Activated CD4-positive, CD25-positive, alpha-beta regulatory T cell treated with anti-CD3 and anti-CD28 coated beads, Interleukin-2, amount 50 U/mL, for 16 hours (primary cell): ENCODE measurements around the gene NYAP1.

Source experiments
- DNase-seq: peaks from one replicate; pipeline ENCODE4 v3.0.0-alpha.2; 2020; ENCODE audit warnings: low read depth, low spot score

NYAP1 gene

GRCh38 chr7:100457033-100457432 is 26.7 kb upstream of the NYAP1 start:
- no peak for DNase-seq

GRCh38 chr7:100464210-100464660 is 19.5 kb upstream of the NYAP1 start, which contains the start of gene SPACDR:
Gene SPACDR, minus strand, starts transcription at chr7:100464260. Its CDS starts 235 bp downstream, at chr7:100464025.
- no peak for DNase-seq

- no peak for DNase-seq
Observed at GRCh38 chr7:100464791-100465190, 18.9 kb upstream of the NYAP1 start.

- DNase-seq: no peak
Observed at GRCh38 chr7:100465299-100465698, 18.4 kb upstream of the NYAP1 start.

- DNase-seq: no peak
Observed at GRCh38 chr7:100465702-100466311, 17.9 kb upstream of the NYAP1 start.

GRCh38 chr7:100466653-100467605 is 16.8 kb upstream of the NYAP1 start:
- no peak for DNase-seq

- DNase-seq: no peak
Observed at GRCh38 chr7:100467638-100468373, 15.9 kb upstream of the NYAP1 start.

- peak; percentile 63 for DNase-seq
Observed at GRCh38 chr7:100469227-100470044, 14.3 kb upstream of the NYAP1 start.

GRCh38 chr7:100471021-100471420 is 12.7 kb upstream of the NYAP1 start:
- no peak for DNase-seq

- no peak for DNase-seq
Observed at GRCh38 chr7:100472121-100472851, 11.4 kb upstream of the NYAP1 start.

GRCh38 chr7:100472854-100473499 is 10.8 kb upstream of the NYAP1 start:
- no peak for DNase-seq

GRCh38 chr7:100475549-100475948 is 8.2 kb upstream of the NYAP1 start:
- DNase-seq: no peak

GRCh38 chr7:100476101-100476780 is 7.5 kb upstream of the NYAP1 start:
- DNase-seq: no peak

- no peak for DNase-seq
Observed at GRCh38 chr7:100476903-100477870, 6.5 kb upstream of the NYAP1 start.

GRCh38 chr7:100477871-100478267 is 5.9 kb upstream of the NYAP1 start:
- DNase-seq: no peak

GRCh38 chr7:100478958-100479660 is 4.6 kb upstream of the NYAP1 start, which contains the start of gene TSC22D4:
Gene TSC22D4, minus strand, starts transcription at chr7:100479214. Its CDS starts 1,176 bp downstream, at chr7:100478038.
- peak; percentile 74 for DNase-seq

GRCh38 chr7:100481466-100481865 is 2.3 kb upstream of the NYAP1 start:
- no peak for DNase-seq

- DNase-seq: no peak
Observed at GRCh38 chr7:100482728-100483089, 1.0 kb upstream of the NYAP1 start.
